Activated CD8-positive, alpha-beta memory T cell treated with anti-CD3 and anti-CD28 coated beads, Interleukin-2, amount 50 U/mL, for 1 hour (primary cell): ENCODE data around the gene ITPR1.

ENCODE experiments used
- DNase-seq: peaks from one replicate; pipeline ENCODE4 v3.0.0-alpha.2; 2020; ENCODE audit errors: extremely low read depth

ITPR1 gene

DNA sequence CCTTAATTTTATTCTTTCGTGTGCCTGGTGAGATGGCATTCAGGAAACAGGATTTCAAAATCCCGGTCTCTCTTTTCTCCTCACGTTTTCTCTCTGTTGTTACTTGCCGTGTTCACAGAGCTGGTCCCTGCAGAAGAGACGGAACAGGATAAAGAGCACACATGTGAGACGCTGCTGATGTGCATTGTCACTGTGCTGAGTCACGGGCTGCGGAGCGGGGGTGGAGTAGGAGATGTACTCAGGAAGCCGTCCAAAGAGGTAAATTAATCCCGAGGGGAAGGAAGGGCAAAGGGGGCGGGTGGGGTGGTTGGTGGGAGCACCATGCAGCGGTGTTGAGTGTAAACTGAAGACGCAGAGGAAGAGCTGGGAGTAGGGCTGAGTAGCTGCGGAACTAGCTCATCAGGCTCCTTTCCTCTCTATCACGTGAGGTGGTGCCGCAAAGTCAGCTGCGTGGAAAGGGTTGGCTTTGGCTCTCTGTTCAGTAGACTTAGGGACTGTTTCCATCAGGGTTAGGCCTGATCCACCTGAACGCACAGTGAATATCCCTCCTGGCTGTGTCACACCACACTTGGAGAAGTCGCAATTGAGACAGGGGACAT lies 321.3 kb downstream of the ITPR1 start:
- no peak for DNase-seq

DNA sequence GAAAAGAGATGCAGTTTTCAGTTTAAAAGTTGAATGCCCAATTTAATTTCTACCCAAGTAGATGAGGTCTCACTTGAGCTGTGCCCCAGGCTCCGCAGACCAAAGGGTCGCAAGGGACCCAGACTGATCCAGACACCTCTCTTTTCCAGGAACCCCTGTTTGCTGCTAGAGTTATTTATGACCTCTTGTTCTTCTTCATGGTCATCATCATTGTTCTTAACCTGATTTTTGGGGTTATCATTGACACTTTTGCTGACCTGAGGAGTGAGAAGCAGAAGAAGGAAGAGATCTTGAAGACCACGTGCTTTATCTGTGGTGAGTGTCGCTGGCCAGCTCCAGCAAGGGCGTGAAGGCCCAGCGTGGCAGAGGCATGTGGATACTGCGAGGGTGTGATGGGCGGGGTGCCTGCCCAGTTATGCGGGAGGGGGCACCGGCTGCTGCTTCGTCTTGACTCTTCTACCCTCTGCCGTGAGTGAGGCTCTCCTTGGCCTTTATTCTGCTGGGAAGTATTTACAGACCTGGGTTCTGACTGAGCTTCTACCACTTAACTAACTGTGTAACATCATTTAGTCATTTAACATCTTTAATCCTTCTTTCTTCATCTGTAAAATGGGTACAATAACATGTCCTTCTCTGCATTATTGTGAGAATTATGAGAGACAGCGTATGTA lies 321.9 kb downstream of the ITPR1 start:
- DNase-seq: no peak

DNA sequence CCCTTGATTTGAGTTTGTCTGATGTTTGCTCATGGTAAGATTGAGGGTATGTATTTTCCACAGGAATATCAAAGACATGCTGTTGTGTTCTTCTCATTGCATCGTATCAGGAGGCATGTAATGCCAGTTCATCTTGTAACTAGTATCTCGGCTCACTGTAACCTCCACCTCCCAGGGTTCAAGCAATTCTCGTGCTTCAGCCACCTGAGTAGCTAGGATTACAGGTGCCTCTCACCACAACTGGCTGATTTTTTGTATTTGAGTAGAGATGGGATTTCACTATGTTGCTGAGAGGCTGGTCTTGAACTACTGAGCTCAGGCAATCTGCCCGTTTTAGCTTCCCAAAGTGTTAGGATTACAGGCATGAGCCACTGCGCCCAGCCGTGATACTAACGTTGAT lies 323.2 kb downstream of the ITPR1 start:
- DNase-seq: no peak

DNA sequence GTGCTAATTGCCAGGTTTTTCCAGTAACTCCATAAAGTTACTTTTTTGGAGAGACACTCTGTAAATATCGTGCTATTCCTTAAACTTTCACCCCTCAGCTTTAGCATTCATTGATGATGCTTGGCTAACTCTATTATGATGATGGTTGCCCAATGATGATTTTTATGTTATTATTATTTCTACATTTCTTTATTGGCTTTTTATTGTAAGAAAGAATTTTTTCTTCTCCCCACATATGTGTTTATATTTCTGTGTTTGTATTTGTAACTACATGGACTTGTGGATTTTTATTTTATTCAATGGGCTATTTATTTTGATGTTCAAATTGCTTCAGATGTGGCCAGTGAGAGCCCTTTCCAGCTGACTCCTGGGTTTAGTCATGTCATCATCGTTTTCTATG lies 323.6 kb downstream of the ITPR1 start:
- DNase-seq: no peak

DNA sequence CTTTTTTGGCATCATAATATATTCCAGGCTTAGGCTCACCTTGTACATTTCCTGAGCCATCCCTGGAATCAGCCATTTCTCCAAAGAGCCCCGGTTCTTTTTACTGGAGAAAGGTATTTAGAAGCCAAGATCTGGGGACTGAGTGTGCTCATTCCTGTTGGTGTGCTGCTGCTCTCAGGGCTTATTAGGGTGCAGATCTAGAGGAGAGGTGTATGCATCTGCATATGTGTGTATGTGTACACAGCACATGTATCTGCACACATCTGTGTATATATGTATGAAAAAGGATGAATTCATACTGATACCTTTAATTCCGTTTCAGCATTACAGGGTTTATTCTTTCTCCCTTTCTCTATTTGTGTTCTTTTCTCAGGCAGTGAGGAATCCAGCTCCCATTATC lies 324.0 kb downstream of the ITPR1 start:
- DNase-seq: no peak

DNA sequence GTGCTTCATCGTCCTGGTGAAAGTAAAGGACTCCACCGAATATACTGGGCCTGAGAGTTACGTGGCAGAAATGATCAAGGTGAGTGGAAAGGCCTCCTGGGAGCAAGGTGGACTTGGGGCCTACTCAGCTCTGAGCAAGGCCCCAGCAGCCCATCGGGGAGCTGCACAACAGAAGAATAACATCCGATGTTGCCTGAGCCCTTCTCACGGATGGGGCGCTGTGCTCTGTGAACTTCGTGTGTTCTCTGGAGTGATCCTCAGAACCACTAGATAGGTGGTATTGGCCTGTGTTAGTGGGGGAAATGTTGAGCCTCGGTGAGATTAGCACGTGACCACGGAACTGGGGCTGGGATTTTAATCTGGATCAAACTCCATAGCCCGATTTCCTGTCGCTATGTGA lies 325.0 kb downstream of the ITPR1 start:
- DNase-seq: no peak

DNA sequence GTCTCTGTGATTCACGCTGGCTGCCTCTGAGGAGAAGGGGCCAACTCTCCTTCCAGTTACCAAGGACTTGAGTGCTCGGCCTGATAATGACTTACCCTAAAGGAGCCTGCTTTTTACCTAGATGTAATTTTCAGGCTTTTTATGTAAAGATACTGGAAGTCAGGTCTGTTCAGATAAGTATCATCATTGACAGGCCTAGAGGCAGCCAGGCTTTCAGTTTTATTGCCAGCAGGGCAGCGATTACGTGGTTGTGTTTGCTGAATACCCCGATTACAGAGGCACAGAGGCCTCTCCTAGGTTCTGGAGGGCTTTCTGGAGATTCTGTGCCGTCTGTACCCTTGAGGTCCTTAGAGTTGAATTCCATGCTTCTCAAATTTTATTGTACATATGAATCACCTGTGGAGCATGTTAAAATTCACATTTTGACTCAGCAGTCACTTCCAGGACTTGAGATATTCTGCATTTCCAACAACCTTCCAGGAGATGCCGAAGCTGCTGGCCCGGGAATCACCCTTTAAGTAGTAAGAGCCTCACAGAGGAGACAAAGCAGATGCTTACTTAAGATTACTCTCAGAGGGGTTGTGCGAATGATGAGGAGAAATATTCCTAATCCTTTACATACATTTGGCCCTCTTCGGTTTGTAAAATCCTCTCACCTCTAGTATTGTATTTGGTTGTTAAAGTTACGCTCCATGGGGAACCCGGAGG lies 326.0 kb downstream of the ITPR1 start:
- DNase-seq: no peak

DNA sequence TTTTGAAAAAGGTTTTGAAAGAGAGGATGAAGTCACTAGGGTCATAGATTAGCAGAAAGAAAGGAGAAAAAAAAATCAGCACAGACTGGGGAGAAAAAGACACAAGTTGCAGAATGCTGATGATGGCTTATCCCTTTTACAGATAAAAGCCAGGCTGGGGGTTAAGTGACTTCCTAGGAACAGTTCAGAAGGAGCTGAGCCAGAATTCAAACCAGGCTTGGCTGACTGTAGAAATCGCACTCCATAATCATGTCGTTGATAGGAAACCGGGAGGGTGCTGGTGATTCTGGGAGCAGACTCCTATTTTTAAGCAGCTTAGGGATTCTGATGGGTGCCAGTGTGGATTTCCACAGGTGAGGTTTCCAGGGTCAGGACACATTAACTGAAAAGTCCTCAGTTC lies 326.6 kb downstream of the ITPR1 start:
- no peak for DNase-seq

DNA sequence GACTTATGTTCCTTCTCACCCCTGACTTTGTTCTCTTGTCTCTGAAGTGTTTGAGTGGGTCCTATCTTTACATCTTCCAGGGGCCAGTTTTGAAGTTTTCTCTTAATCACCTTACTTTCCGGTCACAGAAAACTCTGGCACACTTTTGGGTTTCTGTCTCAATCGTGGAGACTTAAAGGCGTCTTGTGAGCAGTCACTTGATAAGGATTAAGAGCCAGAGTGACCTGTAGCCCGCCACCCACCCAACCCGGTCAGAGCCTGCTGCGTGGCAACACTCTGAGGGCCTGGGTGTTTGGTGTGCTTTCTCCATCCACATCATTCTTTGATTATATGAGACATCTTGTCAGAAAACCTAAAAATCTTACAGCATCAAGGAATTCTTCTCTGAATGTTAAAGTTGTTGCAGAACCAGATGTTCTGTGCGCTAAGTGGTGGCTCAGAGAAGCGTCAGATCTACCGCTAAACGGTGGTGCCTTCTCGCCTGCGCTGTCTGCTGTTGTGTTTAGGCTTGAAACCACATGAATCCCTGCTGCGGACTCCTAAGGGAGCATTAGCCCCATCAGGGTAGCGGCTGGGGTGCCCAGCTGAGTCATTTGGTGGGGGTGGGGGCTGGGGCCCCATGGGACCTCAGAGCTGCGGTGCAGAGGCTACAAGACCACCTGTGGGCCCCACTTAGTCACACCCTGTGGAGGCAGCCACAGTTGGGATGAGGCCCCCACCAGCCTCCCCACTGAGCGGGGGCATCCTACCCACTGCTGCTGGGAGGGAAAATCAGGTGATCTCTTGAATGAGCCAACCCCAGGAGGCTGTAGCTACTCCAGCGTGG lies 327.4 kb downstream of the ITPR1 start:
- no peak for DNase-seq

DNA sequence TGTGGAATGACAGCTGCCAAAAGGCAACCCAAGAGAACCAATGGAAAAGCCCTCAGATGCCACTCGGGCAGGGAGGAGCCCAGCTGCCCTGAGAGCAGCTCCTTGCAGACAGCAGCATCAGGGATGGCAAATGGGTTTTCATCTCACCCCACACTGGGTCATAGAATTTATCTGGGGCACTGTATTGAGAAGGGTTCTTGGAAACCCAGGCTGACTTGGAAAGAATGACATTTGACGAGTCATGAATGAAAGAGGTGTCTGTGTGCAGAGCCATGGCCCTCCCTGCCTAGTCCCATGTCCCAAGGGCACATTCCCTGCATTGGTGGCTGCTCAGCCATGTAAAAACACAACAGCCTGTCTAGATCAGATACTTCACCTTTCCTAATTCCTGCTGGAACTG lies 328.2 kb downstream of the ITPR1 start:
- no peak for DNase-seq

DNA sequence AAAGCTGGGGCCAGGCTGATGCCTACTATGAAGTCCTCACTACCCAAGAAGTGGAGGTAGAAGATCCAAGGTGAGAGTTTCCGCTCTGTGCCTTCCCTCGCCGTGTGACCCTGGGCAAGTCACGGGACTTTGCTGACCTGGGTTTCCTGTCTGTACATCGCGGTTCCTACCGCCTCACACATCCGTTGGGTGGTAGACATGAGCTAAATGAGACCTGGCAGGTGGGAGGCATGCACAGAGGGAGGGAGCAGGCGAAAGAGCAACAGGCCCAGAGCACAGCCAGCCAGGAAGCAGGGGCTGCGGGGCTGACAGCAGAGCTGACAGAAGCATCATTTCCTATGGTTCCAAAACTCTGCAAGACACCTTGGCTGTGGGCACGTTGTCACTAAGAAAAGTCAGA lies 328.8 kb downstream of the ITPR1 start:
- DNase-seq: peak; percentile 71

DNA sequence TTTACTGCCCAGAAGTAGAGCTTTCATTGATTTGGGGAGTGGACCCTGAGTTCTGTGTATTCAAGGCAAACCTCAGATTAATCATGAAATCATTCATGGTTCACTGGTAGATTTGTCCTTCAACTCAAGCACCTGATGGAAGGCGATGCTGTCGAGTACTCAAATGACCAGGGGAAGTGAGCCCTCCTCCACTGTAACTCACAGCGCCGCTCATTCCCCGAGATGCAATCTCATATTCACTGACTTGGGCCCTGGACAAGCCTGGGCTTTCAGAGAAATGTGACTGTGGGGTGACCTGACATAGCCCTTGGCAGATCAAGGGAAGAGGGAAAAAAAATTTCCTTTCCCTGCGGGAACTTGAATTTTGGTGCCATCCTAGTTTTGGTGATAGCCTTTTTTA lies 329.4 kb downstream of the ITPR1 start:
- DNase-seq: no peak

DNA sequence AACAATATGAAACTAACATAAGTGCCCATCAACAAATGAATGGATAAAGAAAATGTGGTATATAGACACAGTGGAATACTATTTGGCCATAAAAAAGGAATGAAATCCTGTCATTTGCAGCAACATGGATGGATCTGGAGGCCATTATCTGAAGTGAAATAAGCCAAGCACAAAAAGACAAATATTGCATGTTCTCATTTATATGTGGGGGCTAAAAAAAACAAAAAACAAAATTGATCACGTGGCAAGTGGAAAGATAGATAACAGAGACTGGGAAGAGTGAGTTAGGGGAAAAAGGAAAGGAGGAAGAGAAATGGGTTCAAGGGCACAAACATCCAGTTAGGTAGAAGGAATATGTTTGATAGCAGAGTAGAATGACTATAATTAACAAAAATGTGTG lies 330.2 kb downstream of the ITPR1 start:
- DNase-seq: no peak

DNA sequence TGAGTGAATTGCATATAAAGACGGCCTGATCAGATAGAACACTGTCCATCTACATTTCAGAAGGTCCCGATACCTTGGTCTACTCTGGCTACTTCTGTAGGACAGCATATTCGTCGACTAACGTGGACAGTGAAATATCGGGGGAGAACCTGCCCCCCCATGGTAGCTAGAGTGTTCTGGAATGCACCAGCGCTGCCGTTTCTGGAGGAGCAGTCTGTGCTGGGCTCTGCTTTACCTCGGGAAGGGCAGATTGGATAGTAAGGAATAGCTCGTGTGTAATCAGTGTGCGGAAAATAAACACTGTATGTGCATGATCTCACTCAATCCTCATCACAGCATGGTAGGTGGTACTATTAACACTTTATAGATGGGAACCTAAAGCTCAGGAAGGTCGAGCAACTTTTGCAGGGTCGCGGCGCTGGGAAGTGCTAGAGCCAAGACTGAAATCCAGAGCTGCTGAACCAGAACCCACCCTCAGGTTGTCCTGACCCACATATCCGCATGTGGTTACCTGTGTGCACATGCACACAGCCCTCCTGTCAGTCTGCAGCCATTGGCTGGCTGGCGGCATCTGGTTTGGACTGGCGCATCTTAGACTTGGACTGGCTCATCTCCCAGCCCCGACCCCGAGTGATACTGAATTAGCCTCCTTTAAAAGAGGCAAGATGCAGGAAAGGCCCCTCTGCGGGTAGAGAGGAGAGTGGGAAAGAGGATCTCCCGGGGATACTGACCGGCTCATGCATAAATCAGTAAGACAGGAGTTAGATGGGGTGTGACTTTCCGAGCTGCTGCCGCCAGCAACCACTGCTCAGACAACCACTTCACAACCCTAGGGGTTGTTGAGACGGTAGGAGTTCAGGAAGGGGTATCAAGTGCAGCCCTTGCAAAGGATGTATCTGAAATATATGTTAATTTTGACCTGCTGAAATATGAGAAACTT lies 331.1 kb downstream of the ITPR1 start:
- DNase-seq: no peak

DNA sequence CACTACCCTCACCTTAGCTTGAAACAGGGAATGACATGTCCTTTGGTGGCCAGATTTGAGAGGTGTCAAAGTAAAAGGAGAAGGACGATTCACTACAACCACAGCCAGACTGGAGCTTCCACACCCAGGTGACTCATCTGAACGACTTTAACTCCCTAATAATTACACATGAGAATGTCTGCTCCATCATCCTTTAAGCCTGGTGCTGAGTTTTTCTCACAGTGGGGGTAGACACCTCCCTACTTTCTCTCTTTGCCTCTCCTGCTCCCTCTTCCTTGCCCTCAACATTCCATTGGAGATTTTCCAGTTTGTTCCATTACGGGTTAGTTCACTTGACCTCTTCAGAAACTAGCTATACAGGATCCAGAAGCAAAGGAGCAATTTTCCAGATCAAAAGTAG lies 331.8 kb downstream of the ITPR1 start:
- DNase-seq: no peak

DNA sequence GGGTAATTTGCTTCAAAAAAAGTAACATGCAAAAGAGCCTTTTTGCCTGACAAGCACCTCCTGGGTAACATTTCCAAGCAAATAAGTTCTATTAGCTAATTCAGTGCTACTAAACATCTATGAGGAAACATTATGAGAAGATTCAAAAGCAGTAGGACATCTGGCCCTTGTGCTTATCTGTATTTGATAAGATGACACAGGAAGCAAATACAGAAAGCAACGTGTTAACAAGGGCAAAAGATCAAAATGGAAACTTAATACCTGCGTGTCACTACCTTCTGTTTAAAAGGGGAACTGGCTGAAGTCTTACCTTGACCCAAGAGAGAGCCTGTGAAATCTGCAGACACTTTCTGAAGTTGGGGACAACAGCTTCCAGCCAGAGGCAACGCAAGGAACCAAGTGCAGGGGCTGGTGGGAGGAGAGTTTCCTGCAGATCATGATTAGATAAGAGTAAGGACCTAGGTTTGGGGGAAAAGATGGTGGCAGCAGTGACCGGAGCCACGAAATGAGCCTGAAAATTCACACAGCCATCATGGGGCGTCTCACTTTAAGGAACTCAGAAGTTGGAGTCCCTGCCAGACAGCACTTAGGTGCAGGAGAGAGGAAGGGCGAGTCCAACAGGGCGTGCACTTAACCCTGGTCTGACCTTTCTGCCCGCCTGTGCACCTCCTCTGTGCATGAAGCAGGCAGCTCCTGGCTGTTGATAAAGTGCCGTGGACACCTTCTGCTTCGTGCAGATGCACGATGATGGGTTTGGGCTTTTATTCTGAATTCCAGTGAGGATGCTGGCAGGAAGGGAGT lies 332.5 kb downstream of the ITPR1 start:
- DNase-seq: no peak

DNA sequence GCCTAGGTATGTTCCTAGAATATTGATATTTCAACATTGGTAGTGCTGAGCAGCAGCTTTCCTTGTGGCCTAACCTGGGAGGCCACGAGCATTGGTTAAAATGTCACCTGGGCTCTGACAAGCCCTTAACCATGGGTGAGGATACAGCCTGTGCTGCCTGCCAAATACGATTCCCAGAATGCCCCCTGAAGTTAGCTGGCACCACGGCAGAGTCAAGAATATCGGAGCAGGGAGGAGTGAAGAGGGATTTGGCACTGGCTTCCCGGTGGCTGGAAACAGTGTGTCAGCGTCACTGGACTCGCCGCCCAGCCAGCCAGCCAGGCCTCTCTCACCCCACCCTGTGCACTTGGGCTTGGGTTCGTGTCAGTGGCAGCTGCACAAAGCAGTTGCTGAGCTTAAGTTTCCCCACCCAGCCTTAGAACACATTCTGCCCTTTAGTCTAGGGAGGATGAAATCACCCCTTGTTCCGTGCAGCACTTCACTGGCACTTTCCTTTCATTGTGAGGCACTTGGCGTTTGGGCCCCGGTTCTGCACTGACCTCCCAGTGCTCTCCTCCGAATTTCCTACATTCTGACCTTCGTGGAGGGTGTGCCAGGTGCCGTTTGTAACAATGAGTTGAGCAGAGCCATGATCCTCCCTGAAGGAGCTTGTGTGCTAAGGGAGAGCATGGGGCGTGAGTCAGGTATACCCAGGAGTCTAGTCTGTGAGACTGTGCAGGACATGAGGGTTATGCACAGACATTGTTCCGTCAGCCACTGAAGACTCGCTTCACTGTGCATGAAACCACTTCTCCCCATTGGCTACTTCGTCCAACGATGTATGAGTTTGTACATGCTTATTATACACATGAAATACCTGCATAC lies 333.3 kb downstream of the ITPR1 start:
- no peak for DNase-seq

DNA sequence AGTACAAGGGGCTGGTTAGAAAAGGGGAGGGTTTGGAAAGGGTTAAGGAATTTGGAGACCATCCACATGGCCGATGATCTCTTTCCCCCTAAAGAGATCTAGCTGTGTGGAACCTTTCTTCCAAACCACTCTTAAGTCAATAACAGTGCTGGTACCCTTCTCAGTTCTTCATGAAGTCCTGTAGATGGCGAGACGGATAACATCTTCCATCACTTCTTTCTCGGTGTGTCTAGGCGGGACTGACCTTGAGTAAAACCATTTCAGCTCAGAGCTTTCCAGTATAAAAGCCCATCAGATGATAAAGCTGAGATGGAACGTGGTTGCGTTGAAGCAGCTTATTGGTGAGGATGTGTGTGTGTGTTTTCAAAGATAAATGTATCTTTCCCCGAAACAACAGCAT lies 334.6 kb downstream of the ITPR1 start:
- no peak for DNase-seq

DNA sequence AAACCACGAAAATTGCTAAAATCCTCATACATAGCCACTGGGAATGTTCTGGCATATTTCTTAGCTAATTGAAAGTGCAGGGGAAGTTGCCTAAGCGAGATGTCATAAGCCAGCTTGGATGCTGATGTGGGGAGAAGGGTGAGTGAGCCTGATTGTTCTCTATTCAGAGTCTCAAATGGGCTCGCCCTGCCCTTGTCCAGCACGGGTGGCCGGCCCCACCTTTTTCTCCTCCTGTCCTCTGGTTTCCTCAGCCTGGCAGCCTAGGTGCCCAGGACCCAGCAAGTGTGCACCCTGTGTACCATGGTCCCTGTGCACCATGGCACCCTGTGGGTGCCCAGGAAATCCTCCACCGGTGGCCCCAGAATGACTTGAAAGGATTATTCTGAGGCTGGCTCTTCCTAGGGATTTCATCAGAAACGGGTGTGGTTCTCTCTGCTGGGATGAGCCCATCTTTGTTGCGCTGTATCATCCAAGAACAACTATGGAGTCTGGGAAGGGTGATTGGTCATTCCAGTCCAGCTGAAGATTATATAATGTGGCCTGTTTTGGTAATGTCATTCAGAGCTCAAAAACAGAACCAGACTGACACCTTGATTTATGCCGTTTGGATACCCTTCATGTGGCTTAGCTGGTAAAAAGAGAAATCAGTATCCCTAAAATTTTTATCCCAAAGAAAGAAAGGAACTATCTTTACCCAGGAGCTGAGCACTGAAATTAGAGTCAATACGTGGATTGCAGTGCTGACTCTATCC lies 335.3 kb downstream of the ITPR1 start:
- no peak for DNase-seq
